Lower lobe of right lung (tissue), 2 donors: ENCODE data around the gene SLC4A4. TPM values are rescaled to one million over a fixed set of nuclear protein-coding genes. Genes with fewer than 3 reads are reported as not detected.

Experiments
- ATAC-seq, 2 donors: fragments of 200-7000 bp; cut with Tn5 transposase; one replicate each; pipeline ENCODE4 v1.9.1; 2020 to 2022; ENCODE audit warnings: mild to moderate bottlenecking in 2 of 2, moderate library complexity in 2 of 2
- DNase-seq: peaks from one replicate; pipeline ENCODE4 v3.0.0-alpha.2; 2020
- H3K27ac ChIP-seq: fragments of 200-600 bp; one replicate; pipeline ENCODE4 v1.8.0; 2022
- H3K27me3 ChIP-seq: fragments of 200-600 bp; one replicate; pipeline ENCODE4 v1.8.0; 2022; ENCODE audit warnings: low read depth
- H3K36me3 ChIP-seq: fragments of 200-600 bp; one replicate; pipeline ENCODE4 v1.8.0; 2022; ENCODE audit warnings: mild to moderate bottlenecking
- H3K4me1 ChIP-seq: fragments of 200-600 bp; one replicate; pipeline ENCODE4 v1.8.0; 2022
- H3K4me3 ChIP-seq: fragments of 200-600 bp; one replicate; pipeline ENCODE4 v1.8.0; 2022; ENCODE audit warnings: mild to moderate bottlenecking
- H3K9me3 ChIP-seq: fragments of 200-600 bp; one replicate; pipeline ENCODE4 v1.8.0; 2022
- CTCF ChIP-seq: fragments of 200-600 bp; IDR thresholded peaks from one replicate; pipeline ENCODE4 v1.8.0; 2022; ENCODE audit warnings: antibody characterized with exemption, mild to moderate bottlenecking
- intact Hi-C: fragments of 100-400 bp; cut with DNase I; formaldehyde crosslinking; loops from one replicate; pipeline ENCODE4 v1.11.0; 2022
- total RNA-seq: library from RNA; stranded (reverse); fragmentation: NEBNext Ultra II Directional; extraction: Animal tissue kit (Norgen Biotek cat#: 25700); gene quantifications from one replicate; pipeline ENCODE4 v1.2.1, GENCODE V29; 2021
- donor health status: DM: no; HTN: yes; CAD: no; lungs with severe emphysema.

Gene SLC4A4
- total RNA-seq, 1 donor from 2014 or later, result 18.8 TPM

- no peak for DNase-seq
- Histone ChIP-seq H3K9me3 (no peaks in the 10 kb centered on the region), H3K4me1 (no peaks in the 10 kb centered on the region), H3K27ac (no peak overlapping the region), H3K36me3 (no peaks in the 10 kb centered on the region), H3K4me3 (no peak overlapping the region), H3K27me3 (no peaks in the 10 kb centered on the region)
- peak in 1 of 2 donors; percentile 74 for ATAC-seq
- TF ChIP-seq CTCF, result no peak
- intact Hi-C loops, result no loop called here
Measured at GRCh38 chr4:71608678-71609071, 269.9 kb downstream of the SLC4A4 start.

DNA sequence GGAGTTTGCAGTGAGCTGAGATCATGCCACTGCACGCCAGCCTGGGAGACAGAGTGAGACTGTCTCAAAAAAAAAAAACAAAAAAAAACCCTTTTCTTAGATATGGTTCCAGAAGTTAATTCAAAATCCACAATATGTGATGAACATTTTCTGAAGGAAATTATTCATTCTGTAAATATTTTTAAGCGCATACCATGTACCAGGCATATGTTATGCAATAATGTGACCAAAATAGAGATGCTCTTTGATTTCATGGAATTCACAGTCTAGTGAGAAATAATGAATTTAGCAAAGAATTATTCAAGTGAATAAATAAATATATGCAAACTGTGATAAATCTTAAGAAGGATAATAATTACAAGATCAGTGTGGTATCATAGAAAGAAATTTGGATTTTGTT, 270.3 kb downstream of the SLC4A4 start:
- H3K27ac ChIP-seq, result no peak overlapping the region
- ATAC-seq (no peak), DNase-seq (no peak)
- H3K36me3 ChIP-seq, result no peaks in the 10 kb centered on the region
- intact Hi-C loops, result no loop called here
- no peak overlapping the region for H3K4me3 ChIP-seq
- no peaks in the 10 kb centered on the region for H3K27me3 ChIP-seq
- TF ChIP-seq CTCF, result no peak
- H3K4me1 ChIP-seq, result no peaks in the 10 kb centered on the region
- no peaks in the 10 kb centered on the region for H3K9me3 ChIP-seq

DNA sequence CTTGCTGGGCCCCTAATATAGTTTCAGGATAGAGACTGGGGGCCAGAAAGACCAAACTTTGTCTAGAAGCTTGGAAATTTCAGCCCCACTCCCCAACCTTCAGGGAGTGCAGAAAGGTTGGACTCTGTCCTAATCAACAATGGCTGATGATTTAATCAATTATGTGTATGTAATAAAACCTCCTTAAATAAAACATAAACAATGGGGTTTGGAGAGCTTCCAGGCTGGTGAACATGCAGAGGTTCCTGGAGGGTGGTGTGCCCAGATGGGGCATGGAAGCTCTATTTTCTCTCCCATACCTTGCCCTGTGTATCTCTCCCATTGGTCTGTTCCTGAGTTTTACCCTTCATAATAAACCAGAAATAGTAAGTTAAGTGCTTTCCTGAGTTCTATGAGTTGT, 270.8 kb downstream of the SLC4A4 start:
- Histone ChIP-seq H3K9me3 (no peaks in the 10 kb centered on the region), H3K27me3 (no peaks in the 10 kb centered on the region), H3K36me3 (no peaks in the 10 kb centered on the region), H3K27ac (no peak overlapping the region), H3K4me1 (no peaks in the 10 kb centered on the region), H3K4me3 (no peak overlapping the region)
- TF ChIP-seq CTCF, result no peak
- DNase-seq, result no peak
- intact Hi-C loops, result no loop called here
- ATAC-seq, result no peak

DNA sequence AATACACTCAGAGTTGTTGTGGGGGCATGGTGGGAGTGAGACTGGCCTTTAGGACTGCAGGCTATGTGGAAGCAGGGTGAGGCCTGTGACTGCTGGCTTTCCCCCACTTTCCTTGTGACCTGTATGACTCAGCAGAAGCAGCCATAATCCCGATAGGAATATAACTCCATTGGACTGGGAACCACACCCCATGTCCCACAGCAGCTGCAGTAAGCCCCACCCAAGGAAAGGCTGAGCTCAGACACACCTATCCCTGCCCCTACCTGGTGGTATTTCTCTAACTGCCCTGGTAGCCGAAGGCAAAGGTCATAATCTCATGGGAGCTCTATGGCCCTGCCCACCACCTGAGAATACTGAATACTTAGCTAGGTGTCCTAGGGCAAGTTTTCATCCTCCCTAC, 275.8 kb downstream of the SLC4A4 start:
- Histone ChIP-seq H3K36me3 (no peaks in the 10 kb centered on the region), H3K4me1 (no peaks in the 10 kb centered on the region), H3K9me3 (no peaks in the 10 kb centered on the region), H3K27me3 (no peaks in the 10 kb centered on the region), H3K27ac (no peak overlapping the region), H3K4me3 (no peak overlapping the region)
- no peak for TF ChIP-seq CTCF
- no peak for ATAC-seq
- no peak for DNase-seq
- intact Hi-C loops, result no loop called here

DNA sequence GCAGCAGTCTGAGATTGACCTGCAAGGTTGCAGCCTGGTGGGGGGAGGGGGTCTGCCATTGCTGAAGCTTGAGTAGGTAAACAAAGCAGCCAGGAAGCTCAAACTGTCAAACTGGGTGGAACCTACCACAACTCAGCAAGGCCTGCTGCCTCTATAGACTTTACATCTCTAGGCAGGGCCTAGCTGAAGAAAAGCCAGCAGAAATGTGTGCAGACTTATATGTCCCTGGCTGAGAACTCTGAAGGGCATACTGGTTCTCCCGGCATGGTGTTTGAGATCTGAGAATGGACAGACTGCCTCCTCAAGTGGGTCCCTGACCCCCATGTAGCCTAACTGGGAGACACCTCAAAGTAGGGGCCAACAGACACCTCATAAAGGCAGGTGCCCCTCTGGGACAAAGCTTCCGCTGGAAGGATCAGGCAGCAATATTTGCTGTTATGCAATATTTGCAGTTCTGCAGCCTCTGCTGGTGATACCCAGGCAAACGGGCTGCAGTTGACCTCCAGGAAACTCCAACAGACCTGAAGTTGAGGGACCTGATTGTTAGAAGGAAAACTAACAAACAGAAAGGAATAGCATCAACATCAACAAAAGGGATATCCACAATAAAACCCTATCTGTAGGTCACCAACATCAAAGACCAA, 277.5 kb downstream of the SLC4A4 start:
- H3K27ac ChIP-seq, result no peak overlapping the region

More for the DNA sequence above, 277.5 kb downstream of the SLC4A4 start:
- Histone ChIP-seq H3K4me3 (no peak overlapping the region), H3K9me3 (no peaks in the 10 kb centered on the region), H3K4me1 (no peaks in the 10 kb centered on the region), H3K36me3 (no peaks in the 10 kb centered on the region), H3K27me3 (no peaks in the 10 kb centered on the region)
- intact Hi-C loops, result no loop called here
- TF ChIP-seq CTCF, result no peak
- no peak for ATAC-seq
- no peak for DNase-seq
